SK-N-SH (cell line): ENCODE data around the gene MROH2A. TPM values are rescaled to one million over a fixed set of nuclear protein-coding genes. Genes with fewer than 3 reads are reported as not detected.

ENCODE experiments used
- CTCF ChIA-PET: fragments of 300-600, 350-600 bp; formaldehyde crosslinking; extraction: SDS; loops from one replicate; lab custom pipeline; 2021; lab: Yijun Ruan, JAX
- POLR2A ChIA-PET: fragments of 350-600 bp; sonication (Branson Sonifier 250); formaldehyde crosslinking; extraction: SDS; loops from one replicate; lab custom pipeline; 2020; ENCODE audit warnings: antibody characterized with exemption, inconsistent platforms; lab: Yijun Ruan, JAX
- DNase-seq: peaks from one replicate; pipeline ENCODE4 v3.0.0; 2012
- H2AFZ ChIP-seq: fragments of 200-600 bp; sonication (generic); 2 replicates; pipeline ENCODE4 v1.8.1; 2016; ENCODE audit warnings: antibody characterized with exemption, mild to moderate bottlenecking, low read depth
- H3F3A ChIP-seq: fragments of 200-600 bp; sonication (generic); replicated peaks from 2 replicates; pipeline ENCODE3; 2016; ENCODE audit warnings: antibody characterized with exemption, mild to moderate bottlenecking; ENCODE audit not compliant: insufficient read depth
- H3K27ac ChIP-seq, 2 experiments: fragments of 200-500 bp in 1 of 2; fragments of 200-600 bp in 1 of 2; sonication (Bioruptor generic) in 1 of 2; sonication (generic), shearing (Covaris generic) in 1 of 2; 2 replicates each; pipeline versions ENCODE4 v1.5.1 to v1.6.1; 2014 to 2016; ENCODE audit warnings: low read depth in 2 of 2, inconsistent platforms in 1 of 2, low read length in 1 of 2, mild to moderate bottlenecking in 1 of 2, mixed read lengths in 1 of 2
- H3K27me3 ChIP-seq: fragments of 200-600 bp; sonication (generic), shearing (Covaris generic); 2 replicates; pipeline ENCODE4 v1.6.1; 2016; ENCODE audit warnings: mixed run types; ENCODE audit not compliant: insufficient read depth
- H3K36me3 ChIP-seq, 2 experiments: fragments of 200-500 bp in 1 of 2; fragments of 200-600 bp in 1 of 2; sonication (Bioruptor generic) in 1 of 2; sonication (generic) in 1 of 2; replicated peaks in 1 of 2; 2 replicates each; pipeline versions ENCODE3 to v1.5.1; 2014 to 2016; ENCODE audit warnings: low read length in 1 of 2, mild to moderate bottlenecking in 1 of 2; ENCODE audit not compliant: insufficient read depth in 2 of 2, control insufficient read depth in 1 of 2
- H3K4me1 ChIP-seq, 2 experiments: fragments of 200-500 bp in 1 of 2; fragments of 200-600 bp in 1 of 2; sonication (Bioruptor generic) in 1 of 2; sonication (generic), shearing (Covaris generic) in 1 of 2; 2 replicates each; pipeline versions ENCODE4 v1.5.1 to v1.6.1; 2014 to 2016; ENCODE audit warnings: low read depth in 1 of 2, low read length in 1 of 2, mixed run types in 1 of 2; ENCODE audit not compliant: insufficient read depth in 2 of 2, control insufficient read depth in 1 of 2
- H3K4me2 ChIP-seq: fragments of 200-600 bp; sonication (generic), shearing (Covaris generic); 2 replicates; pipeline ENCODE4 v1.6.1; 2017; ENCODE audit warnings: mixed run types
- H3K4me3 ChIP-seq, 2 experiments: fragments of 200-500 bp in 1 of 2; fragments of 200-600 bp in 1 of 2; sonication (Bioruptor generic) in 1 of 2; sonication (generic), shearing (Covaris generic) in 1 of 2; 2 replicates each; pipeline versions ENCODE4 v1.5.1 to v1.8.1; 2014 to 2016; ENCODE audit warnings: low read depth in 2 of 2, inconsistent platforms in 1 of 2, low read length in 1 of 2, mild to moderate bottlenecking in 1 of 2, mixed read lengths in 1 of 2, moderate library complexity in 1 of 2
- H3K79me2 ChIP-seq: fragments of 200-600 bp; sonication (generic); 2 replicates; pipeline ENCODE4 v1.8.1; 2017; ENCODE audit warnings: mild to moderate bottlenecking; ENCODE audit not compliant: insufficient read depth
- H3K9ac ChIP-seq: fragments of 200-600 bp; sonication (generic); 2 replicates; pipeline ENCODE4 v1.6.1; 2017; ENCODE audit warnings: mixed run types
- H3K9me2 ChIP-seq: fragments of 200-600 bp; sonication (generic); 2 replicates; pipeline ENCODE4 v1.6.1; 2017; ENCODE audit warnings: mixed run types
- H3K9me3 ChIP-seq: fragments of 200-600 bp; sonication (generic); 2 replicates; pipeline ENCODE4 v1.6.1; 2017; ENCODE audit warnings: mixed run types, mild to moderate bottlenecking, moderate library complexity
- H4K20me1 ChIP-seq: fragments of 200-600 bp; sonication (generic); 2 replicates; pipeline ENCODE4 v1.6.1; 2017; ENCODE audit warnings: mild to moderate bottlenecking, mixed run types; ENCODE audit not compliant: insufficient read depth
- CHD2 ChIP-seq: fragments of 150-350 bp; IDR thresholded peaks from 2 replicates; pipeline ENCODE4 v1.6.1; 2018; ENCODE audit warnings: low read length; ENCODE audit not compliant: partially characterized antibody
- EP300 ChIP-seq, 2 experiments: IDR thresholded peaks; 2 replicates each; pipeline versions ENCODE4 v1.4.0 to v1.6.1; 2012; ENCODE audit warnings: borderline replicate concordance in 1 of 2, low read depth in 1 of 2, low read length in 1 of 2
- EZH2phosphoT487 ChIP-seq: fragments of 200-600 bp; sonication (generic); IDR thresholded peaks from 2 replicates; pipeline ENCODE4 v1.6.1; 2017; ENCODE audit warnings: low read depth, mixed run types, mild to moderate bottlenecking, antibody characterized with exemption, moderate library complexity, borderline replicate concordance
- FOSL2 ChIP-seq: IDR thresholded peaks from 2 replicates; pipeline ENCODE4 v1.4.0; 2012; ENCODE audit warnings: low read depth, mild to moderate bottlenecking, moderate library complexity, borderline replicate concordance
- FOXM1 ChIP-seq: IDR thresholded peaks from 2 replicates; pipeline ENCODE4 v1.4.0; 2012; ENCODE audit warnings: low read depth, mild to moderate bottlenecking
- JUND ChIP-seq: IDR thresholded peaks from 2 replicates; pipeline ENCODE4 v1.4.0; 2012
- POLR2AphosphoS5 ChIP-seq: IDR thresholded peaks from 2 replicates; pipeline ENCODE4 v1.6.1; 2012; ENCODE audit warnings: low read depth, low read length
- RCOR1 ChIP-seq: fragments of 150-350 bp; IDR thresholded peaks from 2 replicates; pipeline ENCODE4 v1.6.1; 2017; ENCODE audit warnings: antibody characterized with exemption, low read length
- TCF12 ChIP-seq: IDR thresholded peaks from 2 replicates; pipeline ENCODE4 v1.4.0; 2012
- USF1 ChIP-seq: IDR thresholded peaks from 2 replicates; pipeline ENCODE4 v1.4.0; 2012; ENCODE audit warnings: low read depth, borderline replicate concordance
- ZBTB33 ChIP-seq: IDR thresholded peaks from 2 replicates; pipeline ENCODE4 v1.4.0; 2012; ENCODE audit warnings: low read depth, borderline replicate concordance
- WGBS: methylation state at CpG from one replicate; pipeline ENCODE4 v1.1.6; 2017; ENCODE audit warnings: low lambda C conversion rate; 5-methylcytosine and 5-hydroxymethylcytosine counted together
- polyA plus RNA-seq, 3 experiments: library from polyadenylated mRNA; depleted of rRNA; stranded (reverse); fragments of >200 nt; gene quantifications; 2 replicates each; pipeline ENCODE4 v1.2.3, GENCODE V29; 2012
- TF ChIP-seq, protein P1 (sequence below): IDR thresholded peaks from 2 replicates; pipeline ENCODE4; 2012

MROH2A gene
- polyA plus RNA-seq, 1 of the 3 experiments (the other 2 are of a cell fraction) = 0.02 TPM

GRCh38 chr2:233795735-233796171, 17.6 kb downstream of the MROH2A start:
- H3K4me1 ChIP-seq = no peaks in the 10 kb centered on the region
- H4K20me1 ChIP-seq = no peaks in the 10 kb centered on the region
- no peak for TF ChIP-seq USF1
- DNase-seq = no peak
- no peaks in the 10 kb centered on the region for H3K9me3 ChIP-seq
- no peaks in the 10 kb centered on the region for H3K9me2 ChIP-seq
- H3K36me3 ChIP-seq = no peaks in the 10 kb centered on the region
- POLR2A ChIA-PET = no interaction called here
- no peaks in the 10 kb centered on the region for H3K27me3 ChIP-seq
- H3K4me3 ChIP-seq = no peak overlapping the region
- CTCF ChIA-PET = no interaction called here
- 83% methylated on average over 5 of the region's 13 CpGs for WGBS
- H3K9ac ChIP-seq = no peak overlapping the region
- no peak overlapping the region for H3K27ac ChIP-seq
- no peak overlapping the region for H3K4me2 ChIP-seq
- H2AFZ ChIP-seq = no peak overlapping the region
- no peaks in the 10 kb centered on the region for H3K79me2 ChIP-seq
- H3F3A ChIP-seq = no peaks in the 10 kb centered on the region

- DNase-seq = no peak
- Histone ChIP-seq H3F3A (no peaks in the 10 kb centered on the region), H2AFZ (no peak overlapping the region), H3K9me3 (no peaks in the 10 kb centered on the region), H4K20me1 (no peaks in the 10 kb centered on the region), H3K9ac (no peak overlapping the region), H3K27me3 (no peaks in the 10 kb centered on the region), H3K36me3 (no peaks in the 10 kb centered on the region), H3K4me2 (no peak overlapping the region), H3K9me2 (no peaks in the 10 kb centered on the region), H3K79me2 (no peaks in the 10 kb centered on the region), H3K4me3 (no peak overlapping the region), H3K27ac (no peak overlapping the region), H3K4me1 (no peaks in the 10 kb centered on the region)
- POLR2A ChIA-PET = no interaction called here
- no peak for TF ChIP-seq EP300 (IDR thresholded peaks at IDR 0.05; ENCODE audit: borderline replicate concordance in 1 of 2, low read depth in 1 of 2, low read length in 1 of 2)
- CTCF ChIA-PET = interaction anchor here (2.1 kb wide), 1 partner anchor 353 kb away, joined by 5 read pairs; no protein-coding TSS in a partner anchor
- WGBS = 81% methylated on average over 8 of the region's 9 CpGs
Measured at GRCh38 chr2:233796254-233796653, 18.1 kb downstream of the MROH2A start.

GRCh38 chr2:233798335-233799086, 20.4 kb downstream of the MROH2A start:
- 48% methylated on average over 10 of the region's 14 CpGs for WGBS

More at GRCh38 chr2:233798335-233799086, 20.4 kb downstream of the MROH2A start:
- Histone ChIP-seq H3K27me3 (no peaks in the 10 kb centered on the region), H3K9me2 (no peaks in the 10 kb centered on the region), H3K36me3 (no peaks in the 10 kb centered on the region), H2AFZ (no peak overlapping the region), H3K4me1 (no peaks in the 10 kb centered on the region), H3K79me2 (no peaks in the 10 kb centered on the region), H3K4me2 (no peak overlapping the region), H3K9me3 (no peaks in the 10 kb centered on the region), H3K27ac (no peak overlapping the region), H3F3A (no peaks in the 10 kb centered on the region), H4K20me1 (no peaks in the 10 kb centered on the region), H3K9ac (no peak overlapping the region), H3K4me3 (no peak overlapping the region)
- CTCF ChIA-PET = interaction anchor here (2.1 kb wide), 1 partner anchor 355 kb away, joined by 5 read pairs; no protein-coding TSS in a partner anchor
- POLR2A ChIA-PET = no interaction called here
- no peak for TF ChIP-seq POLR2AphosphoS5
- TF ChIP-seq, protein P1, sequence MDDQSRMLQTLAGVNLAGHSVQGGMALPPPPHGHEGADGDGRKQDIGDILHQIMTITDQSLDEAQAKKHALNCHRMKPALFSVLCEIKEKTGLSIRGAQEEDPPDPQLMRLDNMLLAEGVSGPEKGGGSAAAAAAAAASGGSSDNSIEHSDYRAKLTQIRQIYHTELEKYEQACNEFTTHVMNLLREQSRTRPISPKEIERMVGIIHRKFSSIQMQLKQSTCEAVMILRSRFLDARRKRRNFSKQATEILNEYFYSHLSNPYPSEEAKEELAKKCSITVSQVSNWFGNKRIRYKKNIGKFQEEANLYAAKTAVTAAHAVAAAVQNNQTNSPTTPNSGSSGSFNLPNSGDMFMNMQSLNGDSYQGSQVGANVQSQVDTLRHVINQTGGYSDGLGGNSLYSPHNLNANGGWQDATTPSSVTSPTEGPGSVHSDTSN = no peak
- TF ChIP-seq TCF12 = no peak
- no peak for TF ChIP-seq FOSL2
- no peak for TF ChIP-seq EZH2phosphoT487
- no peak for TF ChIP-seq ZBTB33
- TF ChIP-seq USF1 = no peak
- no peak for TF ChIP-seq CHD2
- no peak for TF ChIP-seq RCOR1
- TF ChIP-seq JUND = no peak
- TF ChIP-seq EP300 (IDR thresholded peaks at IDR 0.05; ENCODE audit: borderline replicate concordance in 1 of 2, low read depth in 1 of 2, low read length in 1 of 2) = no peak
- no peak for TF ChIP-seq FOXM1
- DNase-seq = no peak
